Left lung (tissue), 10 donors: ENCODE measurements around the gene CCDC68. TPM values are rescaled to one million over a fixed set of nuclear protein-coding genes. Genes with fewer than 3 reads are reported as not detected.

Experiments
- ATAC-seq: fragments of 200-7000 bp; cut with Tn5 transposase; one replicate; pipeline ENCODE4 v1.9.1; 2020; ENCODE audit warnings: moderate library complexity
- DNase-seq, 4 donors: peaks; one replicate each; pipeline ENCODE4 v3.0.0-alpha.2; 2013 to 2020
- H3K27ac ChIP-seq, 2 donors: fragments of 200-600 bp; sonication (generic) in 1 of 2; one replicate each; pipeline versions ENCODE4 v1.5.0 to v1.8.0; 2020 to 2021
- H3K27me3 ChIP-seq, 2 donors: fragments of 200-600 bp; sonication (generic) in 1 of 2; one replicate each; pipeline versions ENCODE4 v1.5.0 to v1.8.0; 2020 to 2021
- H3K36me3 ChIP-seq, 2 donors: fragments of 200-600 bp; sonication (generic) in 1 of 2; one replicate each; pipeline versions ENCODE4 v1.5.0 to v1.8.0; 2020 to 2021
- H3K4me1 ChIP-seq, 2 donors: fragments of 200-600 bp; one replicate each; pipeline ENCODE4 v1.8.0; 2021
- H3K4me3 ChIP-seq, 2 donors: fragments of 200-600 bp; sonication (generic) in 1 of 2; one replicate each; pipeline versions ENCODE4 v1.5.0 to v1.8.0; 2020 to 2021; ENCODE audit warnings: mild to moderate bottlenecking in 1 of 2
- H3K9me3 ChIP-seq, 2 donors: fragments of 200-600 bp; sonication (generic) in 1 of 2; one replicate each; pipeline versions ENCODE4 v1.5.0 to v1.8.0; 2020 to 2021
- intact Hi-C, 2 donors: fragments of 100-400 bp; cut with DNase I; formaldehyde crosslinking; loops; one replicate each; pipeline versions ENCODE4 v1.11.2 to v1.14.2; 2022
- polyA plus RNA-seq, 6 donors: library from polyadenylated mRNA; unstranded; fragments of 120-200 nt; gene quantifications; one replicate each; pipeline ENCODE4 v1.2.1, GENCODE V29; 2013; ENCODE audit not compliant: insufficient read length in 6 of 6
- total RNA-seq, 2 donors: library from RNA; stranded (reverse); fragmentation: NEBNext Ultra II Directional; extraction: Animal tissue kit (Norgen Biotek cat#: 25700); gene quantifications; one replicate each; pipeline ENCODE4 v1.2.1, GENCODE V29; 2021
- TF ChIP-seq, protein P1 (sequence below), 2 donors: fragments of 200-600 bp; sonication (generic) in 1 of 2; IDR thresholded peaks; one replicate each; pipeline versions ENCODE4 v1.5.0 to v1.8.0; 2021; ENCODE audit warnings: antibody characterized with exemption in 2 of 2
- donor health status: DM: no; HTN: yes; CAD: no.
- donor health status: DM: no; HTN: no; CAD: no.

CCDC68 gene
- total and polyA plus RNA-seq, 8 donors = 13.8 to 144 (median 88.4) TPM

DNA sequence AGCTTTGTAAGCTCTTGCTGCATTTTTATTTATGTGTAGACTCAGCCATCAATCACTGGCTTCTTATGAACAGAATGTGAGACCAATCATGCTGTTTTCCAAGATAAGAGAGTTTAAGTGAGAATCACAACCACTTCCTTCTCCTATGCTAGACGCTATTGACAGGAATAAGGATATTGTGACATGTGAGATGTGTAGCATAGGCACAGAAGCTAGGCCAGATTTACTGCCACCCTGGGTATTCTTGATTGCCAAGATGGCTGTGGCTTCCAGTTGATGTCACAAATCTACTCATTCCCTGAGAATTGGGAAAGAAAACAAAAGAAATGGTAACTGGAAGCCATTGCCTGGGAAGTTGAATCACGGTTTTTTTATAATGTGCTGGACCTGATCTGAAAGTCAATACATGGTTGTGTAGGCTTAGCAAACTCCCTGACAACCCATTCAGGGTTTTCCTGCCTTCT, 81.1 kb downstream of the CCDC68 start:
- no peaks in the 10 kb centered on the region for H3K9me3 ChIP-seq
- no peak overlapping the region for H3K4me3 ChIP-seq
- no peaks in the 10 kb centered on the region for H3K27me3 ChIP-seq
- H3K36me3 ChIP-seq = no peaks in the 10 kb centered on the region
- intact Hi-C loops = no loop called here
- DNase-seq (no peak), ATAC-seq (peak; percentile 43)
- peak overlapping the region in 1 of 2 donors; percentile 10 for H3K27ac ChIP-seq
- TF ChIP-seq, protein P1, sequence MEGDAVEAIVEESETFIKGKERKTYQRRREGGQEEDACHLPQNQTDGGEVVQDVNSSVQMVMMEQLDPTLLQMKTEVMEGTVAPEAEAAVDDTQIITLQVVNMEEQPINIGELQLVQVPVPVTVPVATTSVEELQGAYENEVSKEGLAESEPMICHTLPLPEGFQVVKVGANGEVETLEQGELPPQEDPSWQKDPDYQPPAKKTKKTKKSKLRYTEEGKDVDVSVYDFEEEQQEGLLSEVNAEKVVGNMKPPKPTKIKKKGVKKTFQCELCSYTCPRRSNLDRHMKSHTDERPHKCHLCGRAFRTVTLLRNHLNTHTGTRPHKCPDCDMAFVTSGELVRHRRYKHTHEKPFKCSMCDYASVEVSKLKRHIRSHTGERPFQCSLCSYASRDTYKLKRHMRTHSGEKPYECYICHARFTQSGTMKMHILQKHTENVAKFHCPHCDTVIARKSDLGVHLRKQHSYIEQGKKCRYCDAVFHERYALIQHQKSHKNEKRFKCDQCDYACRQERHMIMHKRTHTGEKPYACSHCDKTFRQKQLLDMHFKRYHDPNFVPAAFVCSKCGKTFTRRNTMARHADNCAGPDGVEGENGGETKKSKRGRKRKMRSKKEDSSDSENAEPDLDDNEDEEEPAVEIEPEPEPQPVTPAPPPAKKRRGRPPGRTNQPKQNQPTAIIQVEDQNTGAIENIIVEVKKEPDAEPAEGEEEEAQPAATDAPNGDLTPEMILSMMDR (IDR thresholded peaks at IDR 0.05) = no peak
- no peaks in the 10 kb centered on the region for H3K4me1 ChIP-seq

DNA sequence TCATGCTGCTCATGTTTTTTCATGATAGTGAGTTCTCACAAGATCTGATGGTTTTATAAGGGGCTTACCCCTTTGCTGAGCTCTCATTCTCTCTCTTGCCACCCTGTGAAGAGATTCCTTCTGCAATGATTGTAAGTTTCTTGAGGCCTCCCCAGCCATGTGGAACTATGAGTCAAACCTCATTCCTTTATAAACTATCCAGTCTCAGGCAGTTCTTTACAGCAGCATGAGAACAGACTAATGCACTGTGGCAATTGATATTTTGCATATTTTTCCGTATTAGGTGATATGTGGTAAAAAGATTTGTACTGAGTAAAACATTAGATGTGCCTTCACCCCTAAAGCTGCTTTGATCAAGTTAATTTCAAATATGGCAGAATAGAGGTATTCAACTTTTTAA, 82.2 kb downstream of the CCDC68 start:
- Histone ChIP-seq H3K4me3 (no peak overlapping the region), H3K4me1 (no peaks in the 10 kb centered on the region), H3K9me3 (no peaks in the 10 kb centered on the region), H3K27ac (no peak overlapping the region), H3K27me3 (no peaks in the 10 kb centered on the region), H3K36me3 (no peaks in the 10 kb centered on the region)
- TF ChIP-seq, protein P1 (IDR thresholded peaks at IDR 0.05) = no peak
- ATAC-seq (no peak), DNase-seq (no peak)
- intact Hi-C loops = no loop called here

DNA sequence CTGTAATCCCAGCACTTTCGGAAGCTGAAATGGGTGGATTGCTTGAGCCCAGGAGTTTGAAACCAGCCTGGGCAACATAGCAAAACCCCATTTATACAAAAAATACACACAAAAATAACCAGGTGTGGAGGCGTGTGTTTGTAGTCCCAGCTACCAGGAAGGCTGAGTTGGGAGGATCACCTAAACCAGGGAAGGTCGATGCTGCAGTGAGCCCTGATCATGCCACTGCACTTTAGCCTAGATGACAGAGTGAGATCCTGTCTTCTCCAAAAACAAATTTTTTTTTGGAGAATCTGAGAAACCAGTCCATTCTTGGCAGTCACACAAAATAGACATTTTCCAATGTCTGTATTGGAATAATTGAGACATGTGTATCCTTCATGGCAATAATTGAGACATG, 84.2 kb downstream of the CCDC68 start:
- Histone ChIP-seq H3K27me3 (no peaks in the 10 kb centered on the region), H3K4me3 (no peak overlapping the region), H3K36me3 (no peaks in the 10 kb centered on the region), H3K27ac (no peak overlapping the region), H3K4me1 (no peaks in the 10 kb centered on the region), H3K9me3 (no peaks in the 10 kb centered on the region)
- TF ChIP-seq, protein P1 (IDR thresholded peaks at IDR 0.05) = no peak
- ATAC-seq (no peak), DNase-seq (no peak)
- intact Hi-C loops = no loop called here

DNA sequence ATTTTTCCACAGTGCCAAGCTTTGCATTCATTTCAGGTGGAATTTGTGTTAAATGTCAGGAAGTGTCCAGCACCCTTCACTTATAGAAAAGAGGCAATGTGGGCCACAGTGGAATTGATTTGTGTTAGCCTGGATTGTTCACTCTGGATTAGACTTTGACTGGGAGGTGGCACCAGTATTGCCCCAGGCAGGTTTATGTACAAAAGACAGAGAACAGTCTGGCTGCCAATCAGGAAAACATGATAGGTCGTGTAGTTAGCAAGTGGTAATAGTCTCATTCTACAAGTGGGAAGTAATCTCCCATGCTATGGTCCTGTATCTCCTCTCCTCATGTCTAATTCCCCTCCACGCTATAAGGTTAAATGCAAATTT, 85.4 kb downstream of the CCDC68 start:
- Histone ChIP-seq H3K4me3 (no peak overlapping the region), H3K4me1 (no peaks in the 10 kb centered on the region), H3K27me3 (no peaks in the 10 kb centered on the region), H3K9me3 (no peaks in the 10 kb centered on the region), H3K36me3 (no peaks in the 10 kb centered on the region), H3K27ac (no peak overlapping the region)
- intact Hi-C loops = no loop called here
- DNase-seq (no peak), ATAC-seq (no peak)
- TF ChIP-seq, protein P1 (IDR thresholded peaks at IDR 0.05) = no peak

DNA sequence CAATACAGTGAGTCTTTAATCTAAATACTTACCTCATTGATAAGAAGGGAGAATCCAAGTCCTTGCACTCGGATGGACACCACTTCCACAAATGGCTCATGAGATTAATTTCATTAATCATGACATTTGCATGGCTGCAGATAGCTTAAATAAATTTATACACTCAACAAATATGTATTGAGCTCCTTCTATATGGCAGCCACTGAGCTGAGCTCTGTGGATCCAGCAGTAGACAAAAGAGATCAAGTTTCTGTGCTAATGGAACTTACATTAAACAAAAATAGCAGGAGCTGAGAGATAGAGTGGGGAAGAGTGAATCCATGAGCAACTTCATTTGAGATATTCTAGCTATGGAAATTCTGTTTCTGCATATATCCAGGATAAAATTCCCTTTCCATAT, 86.6 kb downstream of the CCDC68 start:
- Histone ChIP-seq H3K36me3 (no peaks in the 10 kb centered on the region), H3K4me3 (no peak overlapping the region), H3K27ac (no peak overlapping the region), H3K4me1 (no peaks in the 10 kb centered on the region), H3K9me3 (no peaks in the 10 kb centered on the region), H3K27me3 (no peaks in the 10 kb centered on the region)
- TF ChIP-seq, protein P1 (IDR thresholded peaks at IDR 0.05) = no peak
- intact Hi-C loops = no loop called here
- DNase-seq = no peak
- no peak for ATAC-seq
